GM18909 (cell line): ENCODE measurements around the gene KIAA1328.
"Not testable (repeated sequence)": the region's sequence is repeated elsewhere in the genome, so short reads cannot be mapped to it uniquely, and the experiment has no call there.

Experiments used
- ATAC-seq: cut with Tn5 transposase; IDR thresholded peaks from one replicate; pipeline ENCODE4 v1.9.1; 2021; ENCODE audit warnings: mild to moderate bottlenecking; ENCODE audit not compliant: unreplicated experiment, poor library complexity

Gene KIAA1328

DNA sequence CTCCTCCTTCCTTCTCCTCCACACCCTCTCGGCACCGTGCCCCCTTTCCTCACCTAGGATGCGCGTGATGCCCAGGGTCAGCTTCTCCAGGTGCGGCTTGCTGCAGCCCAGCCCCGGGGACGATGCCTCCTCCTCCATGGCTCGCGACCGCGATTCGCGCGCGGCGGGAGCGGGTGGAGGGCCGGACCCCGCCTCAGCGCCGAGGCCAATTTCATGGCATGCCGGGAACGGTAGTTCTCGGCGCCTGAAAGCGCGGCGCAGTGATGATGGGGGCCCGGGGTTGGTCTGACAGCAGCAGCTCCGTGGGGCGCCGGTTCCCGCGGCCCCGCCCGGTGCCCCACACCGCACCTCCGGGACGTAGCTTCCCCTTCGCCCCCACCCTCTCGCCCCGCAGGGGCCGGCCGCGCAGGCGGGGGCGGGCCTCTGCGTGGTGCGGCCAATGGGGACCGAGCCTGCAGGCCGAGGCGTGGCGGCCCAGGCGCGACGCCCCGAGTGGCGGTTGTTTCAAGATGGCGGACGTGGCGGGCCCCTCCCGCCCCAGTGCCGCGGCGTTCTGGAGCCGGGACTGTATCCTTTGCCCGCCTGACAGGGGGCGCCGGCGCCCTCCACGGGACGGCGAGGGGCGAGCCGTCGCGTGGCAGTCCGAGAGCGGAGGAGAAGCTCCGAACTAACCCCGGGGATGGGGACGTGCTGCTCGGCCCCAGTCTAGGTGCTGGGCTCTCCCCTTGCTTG, at the start of gene KIAA1328, which contains the start of gene TPGS2:
Gene KIAA1328, plus strand, starts transcription at position 498 of the 732 bp plus-strand sequence. Its CDS starts 12 bp downstream, at position 510.
Gene TPGS2, minus strand, starts transcription at position 373 of the 732 bp plus-strand sequence. Its CDS starts 235 bp downstream, at position 138.
- ATAC-seq: peak; percentile 93

DNA sequence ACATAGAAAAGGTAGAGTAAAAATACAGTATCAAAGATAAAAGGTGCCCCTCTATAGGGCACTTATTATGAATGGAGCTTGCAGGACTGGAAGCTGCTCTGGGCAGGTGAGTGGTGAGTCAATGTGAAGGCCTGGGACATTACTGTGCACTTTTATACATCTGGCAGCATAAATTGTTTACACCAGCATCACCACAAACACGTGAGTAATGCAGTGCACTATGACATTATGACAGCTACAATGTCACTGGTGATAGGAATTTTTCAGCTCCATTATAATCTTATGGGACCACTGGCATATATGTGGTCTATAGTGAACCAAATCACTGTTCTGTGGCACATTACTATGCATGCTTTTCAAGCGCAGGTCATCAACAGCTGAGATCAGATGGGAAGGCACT, 48.2 kb upstream of the KIAA1328 start:
- no peak for ATAC-seq

DNA sequence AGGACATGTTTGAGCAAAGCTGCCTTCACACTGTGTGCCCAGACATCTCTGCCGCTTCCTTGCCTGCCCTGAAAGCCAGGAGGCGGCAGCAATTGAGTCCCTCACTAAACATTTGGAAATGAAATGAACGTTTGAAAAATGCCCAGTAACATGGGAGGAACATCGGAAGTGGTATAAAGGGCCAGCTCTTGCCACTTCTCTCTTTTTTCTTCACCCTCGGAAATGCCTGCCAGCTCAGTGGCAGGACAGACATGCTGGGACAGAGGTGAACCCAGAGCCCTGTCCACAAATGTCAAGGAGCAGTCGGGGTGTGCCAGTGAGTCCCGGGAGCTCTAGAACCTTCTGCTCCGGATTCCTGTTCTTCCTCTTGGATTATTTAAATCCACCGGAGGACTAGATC, 46.2 kb upstream of the KIAA1328 start:
- no peak for ATAC-seq

DNA sequence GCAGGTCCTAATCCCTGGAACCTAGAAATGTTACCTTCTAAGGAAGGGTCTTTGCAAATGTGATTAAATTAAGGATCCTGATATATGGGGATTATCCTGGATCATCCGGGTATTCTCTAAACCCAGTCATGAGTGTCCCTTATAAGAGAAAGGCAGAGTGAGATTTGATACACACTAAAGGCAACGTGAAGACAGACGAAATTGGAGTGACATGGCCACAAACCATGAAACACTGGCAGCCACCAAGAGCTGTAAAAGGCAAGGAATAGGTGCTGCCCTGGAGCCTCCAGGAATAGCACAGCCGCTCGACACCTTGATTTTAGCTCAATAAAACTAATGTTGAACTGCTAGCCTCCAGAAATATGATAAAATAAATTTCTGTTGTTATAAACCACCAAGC, 45.1 kb upstream of the KIAA1328 start:
- no peak for ATAC-seq

DNA sequence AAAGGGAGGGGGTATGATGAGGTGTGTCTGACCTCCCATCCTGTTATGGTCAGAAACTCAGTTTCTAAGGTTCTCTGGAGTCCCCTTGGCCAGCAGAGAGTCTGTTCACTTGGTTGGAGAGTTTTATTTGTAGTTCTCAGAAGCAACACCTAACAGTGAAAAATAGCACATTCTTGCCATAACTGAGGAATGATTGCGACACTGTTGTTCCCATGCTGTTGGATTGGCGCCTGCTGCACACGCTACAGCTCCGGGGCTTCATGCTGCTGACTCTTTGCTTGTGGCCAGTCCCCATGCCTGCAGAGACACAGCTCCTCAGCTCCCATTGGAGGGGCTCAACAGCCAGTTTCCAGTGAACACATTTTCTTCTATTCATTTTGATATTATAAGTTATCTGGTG, 42.2 kb upstream of the KIAA1328 start:
- ATAC-seq: no peak

DNA sequence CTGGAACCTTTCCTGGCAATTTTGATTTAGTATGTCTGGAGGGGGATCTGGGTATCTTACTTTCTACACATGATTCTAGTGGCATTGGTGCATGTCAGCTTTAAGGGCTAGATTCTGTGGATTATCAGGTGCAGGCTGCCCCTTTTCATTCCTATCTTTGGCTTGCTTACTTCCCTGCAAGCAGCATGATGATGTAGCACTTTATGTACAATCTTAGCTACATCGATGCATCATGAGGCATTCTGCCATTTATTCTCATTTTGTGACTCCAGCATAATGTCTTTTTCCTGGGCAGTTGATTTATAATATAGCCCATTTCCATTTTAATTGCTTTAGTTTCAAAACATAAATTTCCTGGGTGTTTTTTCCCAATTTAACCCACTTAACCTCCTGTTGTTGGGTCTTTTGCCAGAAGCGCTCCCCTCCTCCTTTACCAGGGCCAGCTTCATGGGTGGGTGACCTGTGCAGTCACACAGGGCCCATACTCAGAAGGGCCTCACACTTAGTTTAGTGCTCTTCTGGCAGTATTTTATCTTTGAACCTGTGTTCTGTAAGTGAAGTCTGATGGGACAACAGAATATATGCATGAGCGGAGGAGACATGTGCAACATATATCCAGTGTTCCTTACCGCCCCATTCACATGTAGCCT, 36.2 kb upstream of the KIAA1328 start:
- no peak for ATAC-seq

DNA sequence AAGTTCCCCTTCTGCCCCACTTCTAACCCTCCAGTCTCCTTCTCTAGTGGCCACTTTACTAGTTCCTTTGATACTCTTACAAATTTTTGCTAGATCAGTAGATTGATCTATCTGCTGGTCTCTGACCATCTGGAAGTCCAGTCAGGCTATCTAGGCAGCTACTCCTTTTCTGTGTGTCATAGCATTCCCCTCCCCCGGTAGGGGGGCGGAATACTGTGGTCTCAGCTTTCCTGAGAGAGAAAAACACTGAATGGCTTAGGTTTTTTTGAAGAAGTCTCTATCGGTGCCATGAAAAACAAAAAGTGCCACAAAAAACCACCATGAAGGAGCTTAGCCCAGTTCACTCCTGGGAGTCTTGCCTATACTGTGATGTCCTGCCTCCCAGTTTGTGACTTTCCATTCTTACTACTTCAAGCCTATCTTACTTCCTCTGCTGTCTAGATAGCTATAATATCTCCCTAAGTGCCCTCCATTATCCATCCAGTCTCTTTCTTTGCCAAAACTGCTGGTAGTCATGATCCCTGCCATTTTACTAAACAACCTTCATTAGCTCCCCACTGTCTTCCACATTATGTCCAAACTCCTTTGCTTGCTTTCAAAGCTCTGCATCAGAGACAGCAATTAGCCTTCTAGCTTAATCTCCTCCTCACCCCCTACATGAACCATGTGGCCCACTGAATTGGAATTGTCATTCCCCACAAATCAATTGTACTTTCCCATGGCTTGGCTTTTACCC, 30.0 kb upstream of the KIAA1328 start:
- ATAC-seq: no peak

DNA sequence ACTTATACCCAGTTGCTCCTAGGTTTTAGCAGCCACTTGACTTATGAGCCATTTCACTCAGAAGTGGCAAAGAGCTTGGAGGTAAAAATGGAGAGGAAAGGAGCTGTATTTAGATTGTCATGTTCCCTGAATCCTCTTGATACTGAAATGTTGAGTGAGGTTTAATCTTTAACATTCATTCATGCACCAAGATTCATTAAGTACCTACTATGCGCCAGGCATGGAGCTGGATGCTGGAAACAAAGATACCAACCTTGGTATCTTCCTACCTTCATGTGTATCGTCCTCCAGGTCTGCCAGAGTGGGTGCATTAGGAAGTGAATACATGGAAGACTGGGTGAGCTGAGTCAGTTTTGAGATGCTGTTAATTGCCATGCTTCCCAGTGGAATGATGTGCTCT, 23.8 kb upstream of the KIAA1328 start:
- ATAC-seq: no peak

DNA sequence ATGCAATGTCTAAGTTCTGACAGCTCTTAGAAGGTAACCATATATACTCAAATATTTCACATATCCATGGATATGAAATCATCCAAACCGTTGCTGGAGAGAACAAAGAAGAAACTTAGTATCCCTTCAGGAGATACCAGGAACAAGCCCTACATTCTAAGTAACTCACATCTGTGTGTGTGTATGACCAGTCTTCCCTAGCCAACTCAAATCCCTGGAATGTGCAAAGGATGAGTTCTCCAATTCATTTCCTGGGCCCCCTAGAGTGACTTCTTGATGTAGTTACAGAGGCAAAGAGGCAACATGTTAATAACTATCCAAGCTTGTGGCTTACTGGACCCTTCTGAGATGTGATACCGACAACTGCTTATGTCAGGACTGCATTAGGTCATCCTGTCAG, 20.2 kb upstream of the KIAA1328 start:
- no peak for ATAC-seq

DNA sequence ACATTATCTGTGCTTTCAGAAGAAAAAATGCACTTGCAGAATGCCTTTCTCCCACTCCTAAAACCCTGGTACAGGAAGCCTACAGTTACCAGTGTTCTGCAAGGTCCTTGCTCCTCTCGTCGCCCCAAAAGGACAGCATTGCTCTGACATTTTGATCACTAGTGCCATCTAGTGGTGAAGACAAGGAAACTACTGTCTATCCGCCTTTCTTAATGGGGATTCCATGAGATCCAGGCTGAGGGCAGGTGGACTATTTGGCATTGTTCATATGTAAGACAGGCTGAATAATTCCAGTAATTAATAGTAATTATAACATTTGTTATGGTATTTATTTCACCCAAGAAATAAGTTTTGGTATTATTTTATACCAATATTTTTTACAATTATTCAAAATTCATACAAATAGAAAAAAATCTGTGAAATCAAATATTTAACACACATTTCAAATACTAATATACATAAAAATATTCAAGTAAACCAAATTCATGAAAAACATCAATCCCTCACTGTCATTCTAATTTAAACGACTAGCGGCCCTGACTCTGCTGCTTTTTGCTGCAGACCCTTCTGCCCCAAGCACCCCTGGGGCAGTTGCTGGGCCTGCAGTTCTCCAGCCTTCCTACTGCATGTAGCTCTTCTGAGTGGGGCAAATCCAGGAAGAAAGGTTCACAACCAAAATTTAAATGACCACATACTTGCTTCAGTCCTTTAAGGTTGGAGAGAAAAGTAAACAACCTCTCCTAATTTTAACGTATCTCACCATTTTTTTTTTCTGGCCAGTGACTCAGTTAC, 19.1 kb upstream of the KIAA1328 start:
- peak; percentile 97 for ATAC-seq

DNA sequence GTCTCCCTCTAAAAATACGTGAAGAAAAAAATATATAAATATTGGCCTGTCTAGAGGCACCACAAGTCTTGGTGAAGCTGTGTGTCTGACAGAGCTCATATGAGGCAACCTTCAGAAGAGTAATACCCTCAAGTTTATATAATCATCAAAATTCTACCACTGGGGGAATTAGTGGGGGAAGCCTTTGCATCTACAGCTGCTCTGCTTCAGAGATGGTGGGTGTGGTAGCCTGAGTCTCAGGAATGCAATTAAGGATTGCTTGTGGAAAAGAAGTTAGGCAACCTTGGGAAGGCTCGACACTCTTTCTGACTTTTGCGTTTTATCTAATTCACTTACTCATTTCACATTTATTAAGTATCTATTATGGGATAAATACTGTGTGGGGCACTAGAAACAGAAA, 17.5 kb upstream of the KIAA1328 start:
- no peak for ATAC-seq

DNA sequence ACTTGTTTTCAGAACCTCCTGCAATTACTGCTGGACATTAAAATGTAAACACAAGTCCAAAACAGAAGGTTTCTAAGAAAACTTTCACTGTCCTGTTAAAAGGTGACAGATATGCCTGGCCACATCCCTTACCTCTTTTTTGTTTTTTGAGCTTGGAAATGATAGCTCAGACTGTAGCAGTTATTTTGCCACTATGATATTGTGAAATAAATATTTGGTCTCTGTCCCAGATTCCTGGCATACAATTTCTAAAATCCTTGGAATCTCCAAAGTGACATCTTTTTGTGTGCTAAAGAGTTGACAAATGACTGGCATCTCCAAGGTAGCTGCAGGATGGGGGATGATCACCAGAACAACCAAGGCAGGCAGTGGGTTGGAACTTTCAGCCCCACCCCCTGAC, 17.0 kb upstream of the KIAA1328 start:
- no peak for ATAC-seq

DNA sequence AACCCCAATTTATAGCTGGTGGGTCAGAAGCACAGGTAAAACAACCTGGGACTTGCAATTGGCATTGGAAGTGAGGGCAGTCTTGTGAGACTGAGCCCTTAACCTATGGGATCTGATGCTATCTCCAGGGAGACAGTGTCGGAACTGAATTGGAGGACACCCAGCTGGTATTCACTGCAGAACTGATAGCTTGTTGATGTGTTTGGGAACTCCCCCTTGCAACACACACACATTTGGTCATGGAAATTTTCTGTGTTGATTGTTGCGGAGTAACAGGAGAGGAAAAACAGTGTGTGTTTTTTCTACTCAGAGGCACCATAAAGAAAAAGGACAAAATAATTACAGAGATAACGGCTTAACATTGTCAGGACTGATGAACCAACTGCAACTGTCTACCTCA, 16.2 kb upstream of the KIAA1328 start:
- ATAC-seq: no peak

DNA sequence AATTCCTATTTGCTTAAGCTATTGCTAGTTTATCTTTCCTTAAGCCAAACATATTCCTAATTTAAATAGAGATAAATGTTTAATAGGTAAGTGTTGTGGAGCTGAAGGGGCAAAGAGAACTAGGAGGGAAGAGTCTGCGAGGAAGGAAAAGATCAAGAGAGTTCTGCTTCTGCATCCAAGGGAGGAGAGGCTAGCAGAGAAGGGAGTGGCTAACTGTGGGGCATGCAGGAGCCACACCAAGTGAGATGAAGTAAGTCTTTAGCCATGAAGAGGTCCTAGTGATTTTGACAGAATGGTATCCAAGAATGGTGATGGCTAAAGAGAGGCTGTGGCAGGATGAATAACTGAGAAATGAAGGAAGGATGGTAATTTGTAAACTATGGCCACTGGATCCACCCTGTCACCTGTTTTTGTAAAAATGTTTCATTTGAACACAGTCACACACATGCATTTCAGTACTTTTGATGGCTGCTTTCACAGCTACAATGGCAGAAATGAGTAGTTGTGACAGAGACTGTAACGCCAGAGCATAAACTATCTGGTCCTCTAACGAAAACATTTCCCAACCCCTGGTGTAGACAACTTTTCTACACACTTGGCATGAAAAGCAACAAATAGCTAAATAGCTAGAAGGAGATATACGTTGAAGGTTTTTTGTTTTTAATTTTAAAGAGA, 15.7 kb upstream of the KIAA1328 start:
- no peak for ATAC-seq

DNA sequence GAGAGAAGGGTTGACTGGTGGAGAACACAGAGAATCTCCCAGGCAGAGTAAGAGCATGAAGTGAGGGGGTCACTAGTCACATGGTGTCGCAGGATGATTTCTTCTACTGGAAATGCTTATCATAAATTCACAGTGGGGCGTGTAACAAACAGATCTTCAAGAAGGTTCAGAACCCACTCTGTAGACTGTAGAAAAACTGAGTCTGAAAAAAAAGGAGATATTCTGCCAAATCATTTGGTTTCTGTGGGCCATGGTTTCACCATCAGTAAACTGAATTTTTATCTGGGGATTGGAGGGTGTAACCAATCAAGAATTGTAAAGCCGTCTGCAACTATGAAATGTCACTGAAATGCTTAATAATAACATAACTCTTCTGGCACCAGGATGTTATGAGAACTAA, 15.1 kb upstream of the KIAA1328 start:
- ATAC-seq: no peak

DNA sequence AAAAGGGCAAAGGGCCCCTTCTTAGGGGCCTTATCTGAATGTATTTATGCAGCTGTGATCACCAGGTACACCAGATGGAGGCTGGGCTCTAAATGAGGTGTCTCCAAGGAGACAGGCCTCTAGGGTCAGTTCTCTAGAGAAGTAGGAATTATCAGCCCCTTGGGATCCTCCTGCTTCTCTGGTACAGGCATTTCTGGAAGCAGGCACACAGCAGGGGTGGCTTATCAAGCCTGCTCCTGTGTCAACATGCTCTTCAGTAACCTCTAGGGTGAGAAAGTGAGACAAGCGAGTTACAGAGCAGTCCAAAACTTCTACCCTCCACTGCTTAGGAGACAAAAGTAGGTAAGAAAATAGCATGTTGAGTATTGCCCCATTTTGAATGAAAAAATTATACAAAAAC, 13.9 kb upstream of the KIAA1328 start:
- ATAC-seq: no peak

DNA sequence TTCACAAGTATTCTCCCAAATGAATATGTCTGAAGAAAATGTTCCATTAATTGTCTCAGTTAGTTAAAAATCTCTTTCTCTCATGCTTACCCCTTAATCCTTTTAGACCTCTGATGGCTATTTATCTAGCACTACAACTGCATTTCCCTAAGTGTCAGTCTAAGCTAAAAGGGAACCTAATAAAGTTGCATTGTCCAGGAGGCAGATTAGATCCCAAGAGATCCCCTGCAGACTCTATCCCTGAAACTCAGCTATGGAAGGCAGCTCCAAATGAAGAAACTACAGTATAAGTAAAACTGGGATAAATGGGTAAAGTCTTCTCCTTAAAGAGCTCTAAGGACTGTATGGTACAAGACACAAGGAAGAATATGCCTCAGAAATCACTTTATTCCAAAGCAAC, 12.8 kb upstream of the KIAA1328 start:
- ATAC-seq: not testable (repeated sequence)

DNA sequence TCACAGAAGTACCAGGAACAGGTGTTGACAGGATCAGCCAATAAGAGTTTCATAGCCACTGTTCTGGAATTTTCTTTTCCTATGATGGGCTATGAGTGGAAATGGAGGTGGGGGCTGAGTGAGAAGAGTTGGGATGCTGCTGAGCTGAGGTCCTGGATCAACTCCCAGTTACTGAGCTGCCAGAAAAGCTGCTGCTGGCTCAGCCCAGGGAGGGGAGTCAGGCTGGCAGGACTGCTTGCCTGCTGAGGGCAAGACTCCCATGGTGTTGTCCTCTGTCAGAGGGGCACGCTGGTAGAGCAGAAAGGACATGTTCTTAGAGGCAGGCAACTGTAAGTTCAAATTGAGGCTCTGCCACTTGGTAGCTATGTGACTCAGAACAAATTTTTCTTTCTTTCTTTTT, 11.9 kb upstream of the KIAA1328 start:
- ATAC-seq: no peak

DNA sequence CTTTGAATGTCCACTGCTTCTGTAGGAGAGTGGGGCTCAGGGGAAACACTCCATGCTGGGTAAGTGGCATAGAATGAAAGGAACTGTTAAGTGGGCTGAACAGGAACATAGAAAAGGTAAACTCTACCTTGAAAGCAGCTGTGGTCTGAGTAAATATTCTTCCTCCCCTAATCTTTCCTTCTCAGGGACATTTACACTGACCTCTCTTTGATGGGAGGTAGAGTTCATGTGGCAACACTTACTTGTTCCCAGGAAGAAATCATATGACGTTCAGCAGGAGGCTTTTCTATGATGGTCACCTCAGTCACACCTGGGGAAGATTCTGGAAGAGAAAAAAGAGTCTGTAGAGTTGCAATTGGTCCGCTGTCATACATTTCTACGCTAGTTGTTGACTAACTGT, 10.3 kb upstream of the KIAA1328 start:
- no peak for ATAC-seq

DNA sequence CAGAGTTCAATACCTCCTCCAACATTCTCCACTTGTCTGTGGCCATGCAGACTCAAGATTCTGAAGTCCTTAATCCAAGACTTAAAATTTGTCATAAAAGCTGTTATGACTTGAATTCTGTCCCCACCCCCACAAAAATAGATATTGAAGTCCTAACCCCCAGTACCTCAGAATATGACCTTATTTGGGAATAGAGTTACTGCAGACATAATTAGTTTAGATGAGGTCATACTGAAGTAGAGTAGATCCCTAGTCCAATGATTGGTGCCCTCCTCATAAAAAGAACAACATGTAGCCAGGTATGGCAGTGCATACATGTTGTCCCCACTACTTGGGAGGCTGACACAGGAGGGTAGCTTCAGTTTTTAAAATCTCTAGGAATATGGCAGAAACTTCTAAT, 9.3 kb upstream of the KIAA1328 start:
- ATAC-seq: no peak
